Activated CD8-positive, alpha-beta T cell treated with anti-CD3 and anti-CD28 coated beads for 36 hours (primary cell): ENCODE results near the gene TTF1. TPM values are rescaled to one million over a fixed set of nuclear protein-coding genes. Genes with fewer than 3 reads are reported as not detected.

Experiments used
- ATAC-seq: fragments of 200-7000 bp; cut with Tn5 transposase; one replicate; pipeline ENCODE4 v1.10.0; 2021; ENCODE audit warnings: mild to moderate bottlenecking, moderate library complexity
- CTCF ChIA-PET: fragments of 350-600 bp; sonication (Branson Sonifier 250); formaldehyde crosslinking; loops from one replicate; lab custom pipeline; 2021; ENCODE audit warnings: antibody characterized with exemption; lab: Charles Lee
- POLR2A ChIA-PET: fragments of 350-600 bp; sonication (Branson Sonifier 250); formaldehyde crosslinking; loops from one replicate; lab custom pipeline; 2021; ENCODE audit warnings: antibody characterized with exemption; lab: Charles Lee
- DNase-seq: peaks from one replicate; pipeline ENCODE4 v3.0.0-alpha.2; 2020
- H3K27ac Mint-ChIP-seq: one replicate; pipeline ENCODE4 v1.8.0; 2021; ENCODE audit warnings: mild to moderate bottlenecking, mixed read lengths
- H3K27me3 Mint-ChIP-seq: one replicate; pipeline ENCODE4 v1.8.0; 2021; ENCODE audit warnings: mixed read lengths
- H3K36me3 Mint-ChIP-seq: one replicate; pipeline ENCODE4 v1.8.0; 2021; ENCODE audit warnings: low read depth, mixed read lengths
- H3K4me1 Mint-ChIP-seq: one replicate; pipeline ENCODE4 v1.8.0; 2021; ENCODE audit warnings: low read depth, mixed read lengths
- H3K4me3 Mint-ChIP-seq: one replicate; pipeline ENCODE4 v1.8.0; 2021; ENCODE audit warnings: mild to moderate bottlenecking, moderate library complexity, mixed read lengths
- H3K9me3 Mint-ChIP-seq: one replicate; pipeline ENCODE4 v1.8.0; 2021; ENCODE audit warnings: mixed read lengths
- intact Hi-C: fragments of 100-400 bp; cut with micrococcal nuclease; formaldehyde crosslinking; loops from one replicate; pipeline ENCODE4 v1.10.0; 2022
- total RNA-seq, 2 experiments: library from RNA; stranded (reverse); gene quantifications; one replicate each; pipeline ENCODE4 v1.2.3, GENCODE V29; 2021
- TF ChIP-seq, protein P1 (sequence below): fragments of 200-600 bp; IDR thresholded peaks from one replicate; pipeline ENCODE4 v1.8.0; 2022; ENCODE audit warnings: antibody characterized with exemption, mild to moderate bottlenecking

The TTF1 gene
- total RNA-seq, 2 experiments from 2014 or later: 38.2 to 38.3 TPM

DNA sequence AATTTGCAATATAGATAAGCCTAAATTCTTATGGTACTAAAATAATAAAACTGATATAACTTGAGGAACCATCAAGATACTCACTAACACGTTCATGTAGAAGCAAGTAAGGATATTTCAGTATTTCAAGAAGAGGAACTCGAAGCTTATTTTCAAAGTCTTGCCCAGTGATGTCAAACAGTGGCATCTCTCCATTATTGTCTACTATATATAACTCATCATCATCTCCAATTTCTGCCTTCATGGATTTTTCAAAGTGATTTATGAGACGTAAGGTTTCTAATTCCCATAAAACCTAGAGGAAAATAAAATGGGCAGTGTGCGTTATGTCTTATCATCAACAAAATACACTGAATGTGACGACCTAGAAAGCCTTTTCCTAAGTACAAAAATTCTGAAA lies 60.5 kb downstream of the TTF1 start:
- Mint-ChIP-seq H3K9me3 (no peaks in the 10 kb centered on the region), H3K27ac (no peak overlapping the region), H3K4me1 (peaks cover 25% of the 10 kb centered on the region)

DNA sequence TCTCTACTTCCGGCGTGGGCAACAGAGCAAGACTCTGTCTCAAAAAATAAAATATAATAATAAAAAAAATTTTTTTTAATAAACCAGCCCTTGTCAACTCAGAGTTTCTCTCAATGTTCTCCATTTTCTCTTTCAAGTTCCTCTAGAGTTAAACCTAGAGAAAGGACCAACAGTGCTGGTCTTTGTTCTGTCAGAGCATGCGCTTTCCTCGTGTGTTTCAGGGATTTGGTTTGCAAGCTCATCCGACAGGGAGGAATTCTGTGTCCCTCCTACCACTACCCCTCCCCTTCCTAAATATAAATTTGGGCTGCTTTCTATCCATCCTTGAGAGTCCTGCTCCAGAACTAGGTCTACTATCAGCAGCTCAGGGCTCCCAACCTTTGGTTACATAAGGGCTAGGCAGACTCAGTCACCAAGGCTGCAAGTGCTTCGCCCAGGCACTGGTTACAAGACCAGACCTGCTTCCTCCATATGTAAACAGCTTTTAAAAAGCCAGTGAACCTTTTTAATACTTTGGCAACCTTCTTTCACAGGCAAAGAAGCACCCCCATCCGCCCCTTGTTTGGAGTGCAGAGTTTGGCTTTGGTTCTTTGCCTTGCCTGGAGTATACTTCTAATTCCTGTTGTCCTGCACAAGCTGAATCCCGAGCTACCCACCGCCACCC lies 65.3 kb downstream of the TTF1 start:
- intact Hi-C loops: no loop called here
- Mint-ChIP-seq H3K9me3 (no peaks in the 10 kb centered on the region), H3K27me3 (no peaks in the 10 kb centered on the region), H3K4me3 (no peak overlapping the region), H3K36me3 (peaks cover 55% of the 10 kb centered on the region), H3K27ac (no peak overlapping the region), H3K4me1 (peaks cover 9% of the 10 kb centered on the region)
- no peak for DNase-seq
- ATAC-seq: no peak
- ChIA-PET POLR2A (interaction anchor here (1.0 kb wide), 1 partner anchor 10 kb away, joined by 5 read pairs; no protein-coding TSS in a partner anchor), CTCF (no interaction called here)
- TF ChIP-seq, protein P1, sequence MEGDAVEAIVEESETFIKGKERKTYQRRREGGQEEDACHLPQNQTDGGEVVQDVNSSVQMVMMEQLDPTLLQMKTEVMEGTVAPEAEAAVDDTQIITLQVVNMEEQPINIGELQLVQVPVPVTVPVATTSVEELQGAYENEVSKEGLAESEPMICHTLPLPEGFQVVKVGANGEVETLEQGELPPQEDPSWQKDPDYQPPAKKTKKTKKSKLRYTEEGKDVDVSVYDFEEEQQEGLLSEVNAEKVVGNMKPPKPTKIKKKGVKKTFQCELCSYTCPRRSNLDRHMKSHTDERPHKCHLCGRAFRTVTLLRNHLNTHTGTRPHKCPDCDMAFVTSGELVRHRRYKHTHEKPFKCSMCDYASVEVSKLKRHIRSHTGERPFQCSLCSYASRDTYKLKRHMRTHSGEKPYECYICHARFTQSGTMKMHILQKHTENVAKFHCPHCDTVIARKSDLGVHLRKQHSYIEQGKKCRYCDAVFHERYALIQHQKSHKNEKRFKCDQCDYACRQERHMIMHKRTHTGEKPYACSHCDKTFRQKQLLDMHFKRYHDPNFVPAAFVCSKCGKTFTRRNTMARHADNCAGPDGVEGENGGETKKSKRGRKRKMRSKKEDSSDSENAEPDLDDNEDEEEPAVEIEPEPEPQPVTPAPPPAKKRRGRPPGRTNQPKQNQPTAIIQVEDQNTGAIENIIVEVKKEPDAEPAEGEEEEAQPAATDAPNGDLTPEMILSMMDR: no peak

More for the DNA sequence above, 60.5 kb downstream of the TTF1 start:
- no peak for DNase-seq
- POLR2A ChIA-PET: interaction anchor here (0.6 to 1.0 kb wide), 3 partner anchors 9 to 710 kb away, joined by 3 read pairs; partner anchors contain the start of gene SETX
- Mint-ChIP-seq H3K36me3 (peaks cover 50% of the 10 kb centered on the region), H3K27me3 (no peaks in the 10 kb centered on the region), H3K4me3 (no peak overlapping the region)
- intact Hi-C loops: no loop called here
- CTCF ChIA-PET: interaction anchor here (0.9 kb wide), 1 partner anchor 9 kb away, joined by 3 read pairs; no protein-coding TSS in a partner anchor
- ATAC-seq: no peak
- TF ChIP-seq, protein P1: no peak

DNA sequence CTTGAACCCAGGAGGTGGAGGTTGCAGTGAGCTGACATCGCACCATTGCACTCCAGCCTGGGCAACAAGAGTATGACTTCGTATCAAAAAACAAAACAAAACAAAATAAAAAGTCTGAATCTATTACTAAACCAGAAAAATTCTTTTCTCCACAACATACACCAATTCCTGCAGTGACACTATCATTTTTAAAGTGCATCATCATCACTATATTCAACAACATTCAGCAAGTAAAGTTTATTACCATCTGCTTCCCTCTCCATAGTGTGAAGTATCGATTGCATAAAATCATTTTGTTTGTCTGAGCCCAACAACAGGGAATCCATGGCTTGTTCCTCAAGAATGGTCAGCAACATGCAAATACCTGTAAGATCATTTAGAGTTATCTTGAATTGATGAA lies 72.3 kb downstream of the TTF1 start:
- DNase-seq (no peak), ATAC-seq (no peak)
- intact Hi-C loops: no loop called here
- no peaks in the 10 kb centered on the region for H3K9me3 Mint-ChIP-seq
- H3K4me1 Mint-ChIP-seq: peaks cover 4% of the 10 kb centered on the region
- H3K36me3 Mint-ChIP-seq: peaks cover 71% of the 10 kb centered on the region
- no peak overlapping the region for H3K4me3 Mint-ChIP-seq
- no peak overlapping the region for H3K27ac Mint-ChIP-seq
- CTCF ChIA-PET: no interaction called here
- TF ChIP-seq, protein P1: no peak
- POLR2A ChIA-PET: no interaction called here
- no peaks in the 10 kb centered on the region for H3K27me3 Mint-ChIP-seq

DNA sequence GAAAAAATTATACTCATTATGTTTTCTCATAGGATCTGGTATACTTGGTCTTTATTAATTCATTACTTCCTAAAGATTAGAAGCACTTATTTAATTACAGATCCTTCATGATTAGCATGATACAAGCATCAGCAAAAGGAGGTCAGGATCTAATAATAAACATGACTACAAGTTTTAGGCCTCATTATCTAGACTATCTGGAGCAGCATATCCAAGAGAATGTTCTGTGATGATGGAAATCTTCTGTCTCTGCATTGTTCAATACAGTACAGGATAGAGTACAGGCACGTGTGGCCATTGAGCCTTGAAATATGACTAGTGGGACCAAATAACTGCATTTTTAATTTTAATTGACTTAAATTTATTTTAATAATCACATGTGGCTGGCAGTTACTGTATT lies 73.1 kb downstream of the TTF1 start:
- intact Hi-C loops: no loop called here
- H3K4me1 Mint-ChIP-seq: peaks cover 6% of the 10 kb centered on the region
- ATAC-seq (no peak), DNase-seq (no peak)
- H3K4me3 Mint-ChIP-seq: no peak overlapping the region
- H3K9me3 Mint-ChIP-seq: peaks cover 1% of the 10 kb centered on the region
- TF ChIP-seq, protein P1: no peak
- no peaks in the 10 kb centered on the region for H3K27me3 Mint-ChIP-seq
- peaks cover 75% of the 10 kb centered on the region for H3K36me3 Mint-ChIP-seq
- no peak overlapping the region for H3K27ac Mint-ChIP-seq
- POLR2A ChIA-PET: no interaction called here
- CTCF ChIA-PET: no interaction called here

DNA sequence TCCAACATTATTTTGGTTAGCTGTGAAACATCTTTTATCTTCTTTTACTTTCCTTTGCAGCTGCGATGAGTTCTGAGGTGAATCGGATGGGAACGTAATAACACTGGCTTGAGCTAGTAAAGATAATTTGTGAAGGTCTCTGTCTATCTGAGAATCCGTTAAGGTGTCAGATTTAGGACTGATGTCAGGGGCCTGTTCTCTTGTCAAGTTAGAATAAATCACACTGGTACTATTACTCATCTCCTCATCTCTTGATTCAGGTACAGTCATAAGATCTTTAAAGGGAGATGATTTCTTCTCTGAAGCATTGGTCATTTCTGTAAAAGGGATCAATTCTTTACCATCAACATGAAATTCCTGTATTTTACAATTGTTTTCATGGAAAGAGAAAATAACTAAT lies 78.1 kb downstream of the TTF1 start:
- CTCF ChIA-PET: no interaction called here
- H3K36me3 Mint-ChIP-seq: peaks cover 85% of the 10 kb centered on the region
- POLR2A ChIA-PET: no interaction called here
- no peaks in the 10 kb centered on the region for H3K27me3 Mint-ChIP-seq
- H3K4me1 Mint-ChIP-seq: peaks cover 36% of the 10 kb centered on the region
- DNase-seq (no peak), ATAC-seq (no peak)
- peak overlapping the region; percentile 24 for H3K27ac Mint-ChIP-seq
- H3K4me3 Mint-ChIP-seq: no peak overlapping the region
- H3K9me3 Mint-ChIP-seq: peaks cover 5% of the 10 kb centered on the region
- intact Hi-C loops: no loop called here
- TF ChIP-seq, protein P1: no peak
